Left lung (tissue), 10 donors: ENCODE results near the gene DEPDC4. TPM values are rescaled to one million over a fixed set of nuclear protein-coding genes. Genes with fewer than 3 reads are reported as not detected.
A peak's percentile ranks its signal among the peaks of the same experiment; 100 is the strongest.

ENCODE experiments used
- ATAC-seq: fragments of 200-7000 bp; cut with Tn5 transposase; one replicate; pipeline ENCODE4 v1.9.1; 2020; ENCODE audit warnings: moderate library complexity
- DNase-seq, 4 donors: peaks; one replicate each; pipeline ENCODE4 v3.0.0-alpha.2; 2013 to 2020
- H3K27ac ChIP-seq, 2 donors: fragments of 200-600 bp; sonication (generic) in 1 of 2; one replicate each; pipeline versions ENCODE4 v1.5.0 to v1.8.0; 2020 to 2021
- H3K27me3 ChIP-seq, 2 donors: fragments of 200-600 bp; sonication (generic) in 1 of 2; one replicate each; pipeline versions ENCODE4 v1.5.0 to v1.8.0; 2020 to 2021
- H3K36me3 ChIP-seq, 2 donors: fragments of 200-600 bp; sonication (generic) in 1 of 2; one replicate each; pipeline versions ENCODE4 v1.5.0 to v1.8.0; 2020 to 2021
- H3K4me1 ChIP-seq, 2 donors: fragments of 200-600 bp; one replicate each; pipeline ENCODE4 v1.8.0; 2021
- H3K4me3 ChIP-seq, 2 donors: fragments of 200-600 bp; sonication (generic) in 1 of 2; one replicate each; pipeline versions ENCODE4 v1.5.0 to v1.8.0; 2020 to 2021; ENCODE audit warnings: mild to moderate bottlenecking in 1 of 2
- H3K9me3 ChIP-seq, 2 donors: fragments of 200-600 bp; sonication (generic) in 1 of 2; one replicate each; pipeline versions ENCODE4 v1.5.0 to v1.8.0; 2020 to 2021
- CTCF ChIP-seq, 2 donors: fragments of 200-600 bp; sonication (generic) in 1 of 2; IDR thresholded peaks; one replicate each; pipeline versions ENCODE4 v1.5.0 to v1.8.0; 2021; ENCODE audit warnings: antibody characterized with exemption in 2 of 2
- intact Hi-C, 2 donors: fragments of 100-400 bp; cut with DNase I; formaldehyde crosslinking; loops; one replicate each; pipeline versions ENCODE4 v1.11.2 to v1.14.2; 2022
- polyA plus RNA-seq, 6 donors: library from polyadenylated mRNA; unstranded; fragments of 120-200 nt; gene quantifications; one replicate each; pipeline ENCODE4 v1.2.1, GENCODE V29; 2013; ENCODE audit not compliant: insufficient read length in 6 of 6
- total RNA-seq, 2 donors: library from RNA; stranded (reverse); fragmentation: NEBNext Ultra II Directional; extraction: Animal tissue kit (Norgen Biotek cat#: 25700); gene quantifications; one replicate each; pipeline ENCODE4 v1.2.1, GENCODE V29; 2021
- donor health status: DM: no; HTN: yes; CAD: no.
- donor health status: DM: no; HTN: no; CAD: no.

Gene DEPDC4
- total and polyA plus RNA-seq, 8 donors = 1.7 to 9.8 (median 6.8) TPM

GRCh38 chr12:100279607-100280244 lies 12.8 kb upstream of the DEPDC4 start:
- no peak overlapping the region for H3K27ac ChIP-seq
- no peaks in the 10 kb centered on the region for H3K27me3 ChIP-seq
- peaks cover 0 to 3% of the 10 kb centered on the region in 2 donors for H3K4me1 ChIP-seq
- H3K4me3 ChIP-seq = no peak overlapping the region
- peaks cover 0 to 17% of the 10 kb centered on the region in 2 donors for H3K36me3 ChIP-seq
- intact Hi-C loops = no loop called here
- no peaks in the 10 kb centered on the region for H3K9me3 ChIP-seq
- TF ChIP-seq CTCF (IDR thresholded peaks at IDR 0.05) = no peak
- DNase-seq (no peak), ATAC-seq (no peak)

- intact Hi-C loops = no loop called here
- ATAC-seq (no peak), DNase-seq (no peak)
- Histone ChIP-seq H3K4me1 (peaks cover 0 to 3% of the 10 kb centered on the region in 2 donors), H3K27ac (no peak overlapping the region), H3K27me3 (no peaks in the 10 kb centered on the region), H3K36me3 (peaks cover 0 to 11% of the 10 kb centered on the region in 2 donors), H3K4me3 (no peak overlapping the region), H3K9me3 (no peaks in the 10 kb centered on the region)
- TF ChIP-seq CTCF (IDR thresholded peaks at IDR 0.05) = no peak
These were observed 12.3 kb upstream of the DEPDC4 start for GRCh38 chr12:100279159-100279558.

GRCh38 chr12:100274291-100274690 lies 7.4 kb upstream of the DEPDC4 start:
- H3K36me3 ChIP-seq = no peaks in the 10 kb centered on the region
- TF ChIP-seq CTCF (IDR thresholded peaks at IDR 0.05) = no peak
- ATAC-seq = no peak
- no peak overlapping the region for H3K4me3 ChIP-seq
- no peak for DNase-seq
- H3K27ac ChIP-seq = no peak overlapping the region
- H3K9me3 ChIP-seq = no peaks in the 10 kb centered on the region
- H3K4me1 ChIP-seq = peaks cover 0 to 42% of the 10 kb centered on the region in 2 donors
- H3K27me3 ChIP-seq = no peaks in the 10 kb centered on the region
- intact Hi-C loops = no loop called here

- Histone ChIP-seq H3K36me3 (no peaks in the 10 kb centered on the region), H3K4me3 (no peak overlapping the region), H3K4me1 (peaks cover 0 to 47% of the 10 kb centered on the region in 2 donors), H3K27me3 (no peaks in the 10 kb centered on the region), H3K9me3 (no peaks in the 10 kb centered on the region), H3K27ac (no peak overlapping the region)
- no peak for DNase-seq
- intact Hi-C loops = no loop called here
- TF ChIP-seq CTCF (IDR thresholded peaks at IDR 0.05) = no peak
- ATAC-seq = no peak
These were observed 6.9 kb upstream of the DEPDC4 start for GRCh38 chr12:100273782-100274181.

GRCh38 chr12:100268835-100269564 lies 2.1 kb upstream of the DEPDC4 start:
- Histone ChIP-seq H3K4me3 (peak overlapping the region; percentile 81 to 95), H3K27ac (peak overlapping the region in 1 of 2 donors; percentile 99), H3K4me1 (peaks cover 0 to 54% of the 10 kb centered on the region in 2 donors)

More at GRCh38 chr12:100268835-100269564, 2.1 kb upstream of the DEPDC4 start:
- H3K9me3 ChIP-seq = no peaks in the 10 kb centered on the region
- no peak for ATAC-seq
- no peak for TF ChIP-seq CTCF (IDR thresholded peaks at IDR 0.05)
- H3K36me3 ChIP-seq = no peaks in the 10 kb centered on the region
- no peaks in the 10 kb centered on the region for H3K27me3 ChIP-seq
- DNase-seq = no peak
- intact Hi-C loops = no loop called here
